Skeletal muscle satellite cell (primary cell): ENCODE data around the gene IL17C.
"Not testable (repeated sequence)": the region's sequence is repeated elsewhere in the genome, so short reads cannot be mapped to it uniquely, and the experiment has no call there.

Source experiments
- H3K27me3 ChIP-seq: 2 replicates; pipeline ENCODE4 v1.7.0; 2013; ENCODE audit warnings: low read length; ENCODE audit not compliant: control insufficient read depth, insufficient read depth
- H3K36me3 ChIP-seq: 2 replicates; pipeline ENCODE4 v1.7.0; 2013; ENCODE audit warnings: mild to moderate bottlenecking, control low read depth, low read length; ENCODE audit not compliant: insufficient read depth
- H3K4me1 ChIP-seq: 2 replicates; pipeline ENCODE4 v1.7.0; 2013; ENCODE audit warnings: low read length; ENCODE audit not compliant: control insufficient read depth, insufficient read depth
- H3K4me2 ChIP-seq: 2 replicates; pipeline ENCODE4 v1.7.0; 2013; ENCODE audit warnings: mild to moderate bottlenecking, low read length
- H3K4me3 ChIP-seq: 2 replicates; pipeline ENCODE4 v1.7.0; 2013; ENCODE audit warnings: low read length
- H3K9ac ChIP-seq: 2 replicates; pipeline ENCODE4 v1.7.0; 2013; ENCODE audit warnings: mild to moderate bottlenecking, low read depth, low read length, moderate library complexity
- H3K9me3 ChIP-seq: replicated peaks from 2 replicates; pipeline ENCODE4 v1.7.0; 2013; ENCODE audit warnings: mild to moderate bottlenecking, control low read depth, low read length

The IL17C gene

DNA sequence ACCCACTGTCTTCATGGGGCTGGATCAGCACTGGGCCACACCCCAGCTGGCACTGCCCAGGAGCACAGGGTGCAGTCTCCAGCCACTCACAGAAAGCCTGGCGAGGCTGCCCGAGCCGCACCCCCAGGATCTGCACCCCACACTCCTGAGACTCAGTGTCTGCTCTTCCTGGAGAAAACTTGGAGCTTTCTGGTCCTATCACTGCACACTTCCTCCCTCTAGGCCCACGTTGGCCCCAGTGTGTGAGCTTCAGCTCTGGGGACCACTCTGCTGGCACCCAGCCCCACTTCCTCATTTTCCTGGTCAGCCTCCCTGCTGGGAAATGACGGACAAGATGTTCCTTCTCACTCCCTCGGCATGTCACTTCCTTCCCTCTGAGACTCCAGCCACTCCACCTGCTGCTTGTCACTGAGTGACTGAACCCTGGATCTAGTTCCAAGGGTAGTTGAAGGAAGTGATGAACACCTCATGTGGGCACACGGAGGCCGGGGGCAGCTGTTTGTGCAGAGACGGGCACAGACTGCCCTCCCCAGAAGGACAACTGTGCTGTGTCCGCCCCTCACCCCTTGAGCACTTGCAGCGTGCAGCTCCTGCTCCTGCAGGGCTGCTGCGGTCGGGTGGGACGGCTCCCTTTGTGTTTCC is 39.2 kb upstream of the IL17C start:
- no peaks in the 10 kb centered on the region for H3K4me1 ChIP-seq
- no peak overlapping the region for H3K9ac ChIP-seq
- no peaks in the 10 kb centered on the region for H3K9me3 ChIP-seq
- H3K36me3 ChIP-seq: peaks cover 47% of the 10 kb centered on the region
- no peak overlapping the region for H3K4me3 ChIP-seq
- no peaks in the 10 kb centered on the region for H3K27me3 ChIP-seq
- H3K4me2 ChIP-seq: no peak overlapping the region

DNA sequence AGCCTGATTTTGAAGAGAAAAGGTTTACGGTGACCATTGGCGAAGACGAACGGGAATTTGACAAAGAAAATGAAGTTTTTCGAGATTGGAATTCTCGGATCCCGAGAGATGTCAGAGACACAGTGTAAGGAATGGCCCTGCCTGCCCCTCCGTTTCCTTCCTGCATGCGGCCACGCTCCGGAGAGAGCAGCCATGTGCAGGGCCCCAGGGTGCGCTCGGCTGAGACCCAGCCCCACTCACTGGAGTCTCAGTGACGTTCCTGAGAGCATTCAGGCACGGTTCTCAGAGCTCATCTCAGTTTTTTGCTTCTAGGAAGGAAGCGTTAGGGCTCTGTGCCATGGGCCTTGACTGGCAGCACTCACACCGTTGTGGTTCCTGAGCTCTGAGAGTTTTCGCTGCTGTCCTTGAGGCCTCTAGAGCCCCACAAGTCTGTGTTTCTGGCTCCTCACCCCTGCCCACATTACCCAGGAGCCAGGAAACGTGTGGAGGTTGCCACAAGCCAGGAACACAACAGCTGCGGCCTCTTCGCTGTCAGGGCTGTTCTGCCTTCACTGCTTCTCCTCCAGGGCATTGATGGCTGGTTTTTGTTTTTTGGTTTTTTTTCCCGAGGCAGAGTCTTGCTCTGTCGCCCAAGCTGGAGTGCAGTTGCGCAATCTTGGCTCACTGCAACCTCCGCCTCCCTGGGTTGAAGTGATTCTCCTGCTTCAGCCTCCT is 38.4 kb upstream of the IL17C start:
- no peak overlapping the region for H3K4me2 ChIP-seq
- no peaks in the 10 kb centered on the region for H3K9me3 ChIP-seq
- no peaks in the 10 kb centered on the region for H3K4me1 ChIP-seq
- H3K9ac ChIP-seq: no peak overlapping the region
- H3K4me3 ChIP-seq: no peak overlapping the region
- no peaks in the 10 kb centered on the region for H3K27me3 ChIP-seq
- peaks cover 48% of the 10 kb centered on the region for H3K36me3 ChIP-seq

DNA sequence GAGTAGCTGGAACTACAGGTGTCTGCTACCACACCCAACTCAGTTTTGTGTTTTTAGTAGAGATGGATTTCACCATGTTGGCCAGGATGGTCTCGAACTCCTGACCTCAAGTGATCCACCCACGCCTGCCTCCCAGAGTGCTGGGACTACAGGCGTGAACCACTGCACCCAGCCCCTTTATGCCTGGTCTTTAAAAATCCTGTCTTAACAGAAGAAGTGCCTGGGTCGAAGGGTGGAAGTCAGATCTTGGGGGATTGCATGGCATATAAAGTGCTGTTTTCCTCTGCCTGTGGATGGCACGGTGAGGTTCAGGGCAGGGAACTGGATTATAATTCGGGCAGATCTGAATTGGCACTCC is 37.9 kb upstream of the IL17C start:
- no peak overlapping the region for H3K9ac ChIP-seq
- no peaks in the 10 kb centered on the region for H3K9me3 ChIP-seq
- no peaks in the 10 kb centered on the region for H3K4me1 ChIP-seq
- H3K36me3 ChIP-seq: peaks cover 48% of the 10 kb centered on the region
- no peak overlapping the region for H3K4me3 ChIP-seq
- H3K27me3 ChIP-seq: no peaks in the 10 kb centered on the region
- no peak overlapping the region for H3K4me2 ChIP-seq

DNA sequence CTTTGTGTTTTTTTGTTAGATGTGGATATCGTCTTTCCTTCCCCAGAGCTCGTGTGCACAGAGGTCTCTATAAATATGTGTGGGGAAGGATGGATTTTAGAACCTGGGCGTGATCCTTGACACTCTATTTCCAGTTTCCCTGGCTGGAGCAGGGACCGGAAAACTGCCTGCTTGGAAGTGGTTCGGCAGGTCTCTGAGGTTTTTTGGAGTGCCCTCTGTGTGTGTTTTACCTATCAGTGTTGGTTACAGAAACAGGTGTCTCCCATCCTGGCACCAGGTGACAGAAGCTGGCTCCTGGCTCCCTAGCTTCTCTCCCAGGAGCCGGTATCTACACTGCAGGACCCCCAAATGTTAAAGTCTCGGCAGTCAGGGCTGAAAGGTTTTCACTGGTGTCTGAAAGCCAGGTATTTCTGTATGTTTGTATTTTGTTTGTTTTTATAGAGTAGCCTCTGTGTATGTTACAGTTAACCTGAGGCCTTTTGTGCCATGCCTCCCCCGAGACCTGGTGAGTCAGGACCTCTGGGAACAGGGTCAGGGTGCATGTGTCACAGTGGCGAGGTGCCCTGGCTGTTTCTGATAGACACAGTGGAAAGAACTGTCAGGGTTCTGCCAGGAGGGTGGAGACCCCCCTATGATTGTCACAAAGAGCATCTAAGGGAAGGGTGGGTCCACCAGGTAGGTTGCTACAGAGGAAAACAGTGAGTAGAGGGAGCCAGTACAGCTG is 36.9 kb upstream of the IL17C start:
- Histone ChIP-seq H3K27me3 (no peaks in the 10 kb centered on the region), H3K9ac (no peak overlapping the region), H3K4me3 (no peak overlapping the region), H3K4me1 (no peaks in the 10 kb centered on the region), H3K9me3 (no peaks in the 10 kb centered on the region), H3K36me3 (peaks cover 56% of the 10 kb centered on the region), H3K4me2 (no peak overlapping the region)

DNA sequence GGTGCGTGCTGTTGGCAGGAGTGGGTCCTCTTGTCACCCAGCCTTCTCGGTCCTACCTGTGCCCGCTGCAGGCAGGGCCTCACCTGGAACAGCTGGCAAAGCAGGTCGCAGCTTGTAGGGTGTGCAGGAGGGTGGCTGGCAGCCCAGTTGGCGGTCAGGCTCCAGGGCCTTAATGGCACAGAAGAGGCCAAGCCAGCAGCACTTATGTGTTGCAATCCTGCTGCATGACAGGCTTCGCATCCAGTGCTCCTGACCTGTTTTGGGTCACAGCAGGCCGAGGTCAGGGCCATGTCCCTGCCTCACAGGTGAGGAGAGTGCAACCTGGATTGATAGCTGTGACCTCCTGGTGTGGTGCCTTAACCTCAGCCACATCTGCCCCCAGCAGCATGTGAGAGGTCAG is 36.3 kb upstream of the IL17C start:
- Histone ChIP-seq H3K4me2 (no peak overlapping the region), H3K27me3 (no peaks in the 10 kb centered on the region), H3K4me3 (no peak overlapping the region), H3K4me1 (no peaks in the 10 kb centered on the region), H3K9ac (no peak overlapping the region), H3K36me3 (peaks cover 57% of the 10 kb centered on the region), H3K9me3 (no peaks in the 10 kb centered on the region)

DNA sequence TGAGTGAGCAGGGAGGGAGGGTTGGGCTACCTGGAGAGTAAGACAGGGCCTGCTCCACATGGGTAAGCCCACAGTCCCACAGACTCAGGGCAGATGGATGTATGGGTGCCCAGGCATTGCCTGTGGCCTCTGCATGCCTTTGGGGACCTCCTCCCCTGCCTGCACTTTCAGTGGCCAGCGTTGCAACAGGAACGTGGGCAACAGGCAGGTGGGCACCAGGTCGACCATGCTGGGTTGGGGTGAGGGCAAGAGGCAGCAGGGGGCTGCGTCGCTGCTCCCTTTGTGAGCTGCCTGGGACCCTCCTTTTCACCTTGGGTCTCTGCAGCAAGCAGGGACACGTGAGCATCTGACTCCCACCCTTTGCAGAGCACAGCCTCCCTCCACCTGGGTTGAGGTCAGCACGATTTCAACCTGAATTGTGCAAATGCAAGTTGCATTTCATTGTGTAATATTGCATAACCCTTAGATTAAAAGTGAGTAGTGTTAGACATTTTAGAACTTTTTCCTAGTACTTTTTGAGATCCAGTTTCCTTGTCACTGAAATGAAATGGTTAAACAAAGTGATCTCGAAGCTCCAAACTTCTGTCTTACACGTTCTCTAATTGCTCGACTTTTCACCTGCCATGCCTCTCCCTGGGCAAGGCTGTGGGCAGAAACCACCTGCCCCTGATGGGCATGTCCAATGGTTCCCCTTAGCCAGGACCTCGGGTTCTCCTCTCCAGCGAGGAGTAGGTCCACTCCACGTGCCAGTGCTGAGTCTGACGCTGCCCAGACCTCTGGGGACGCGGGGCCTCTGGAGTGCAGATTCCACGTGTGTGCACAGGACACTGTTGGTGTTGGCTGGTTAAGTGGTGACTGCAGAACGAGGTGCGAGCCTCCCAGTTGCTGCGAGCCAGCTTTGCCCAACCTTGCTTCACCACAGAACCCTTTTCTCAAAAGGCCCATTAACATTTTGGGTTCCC is 32.9 kb upstream of the IL17C start:
- Histone ChIP-seq H3K4me2 (no peak overlapping the region), H3K9ac (no peak overlapping the region), H3K36me3 (peaks cover 43% of the 10 kb centered on the region), H3K27me3 (no peaks in the 10 kb centered on the region), H3K4me1 (no peaks in the 10 kb centered on the region), H3K9me3 (no peaks in the 10 kb centered on the region), H3K4me3 (no peak overlapping the region)

DNA sequence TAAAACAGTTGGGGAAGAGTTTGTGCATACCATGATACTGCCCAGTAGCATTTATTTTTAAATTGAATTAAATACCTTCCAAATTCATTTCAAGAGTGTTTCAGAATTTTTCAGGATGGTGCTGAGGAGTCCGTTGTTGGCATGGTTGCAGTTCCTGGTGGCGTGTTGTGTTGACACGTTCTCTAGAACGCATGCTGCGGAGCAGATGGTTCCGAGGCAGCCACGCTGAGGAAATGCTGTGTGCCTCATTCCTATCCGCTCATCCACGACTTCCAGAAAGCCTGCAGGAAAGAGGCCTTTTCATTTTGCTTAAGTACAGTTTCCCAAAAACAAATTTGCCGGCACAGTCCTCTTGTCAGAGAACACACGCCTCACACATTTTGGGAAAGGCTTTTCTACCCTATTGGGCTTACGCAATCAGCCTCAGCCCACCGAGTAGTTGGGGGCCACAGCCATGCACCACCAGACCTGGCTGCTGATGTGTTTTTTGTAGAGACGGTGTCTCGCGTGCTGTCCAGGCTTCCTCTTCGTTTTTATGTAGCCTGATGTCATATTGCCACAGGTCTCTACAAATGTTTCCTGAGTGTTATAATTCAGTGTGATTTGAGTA is 32.1 kb upstream of the IL17C start:
- no peaks in the 10 kb centered on the region for H3K27me3 ChIP-seq
- H3K9me3 ChIP-seq: no peaks in the 10 kb centered on the region
- no peak overlapping the region for H3K9ac ChIP-seq
- no peaks in the 10 kb centered on the region for H3K4me1 ChIP-seq
- H3K36me3 ChIP-seq: peaks cover 43% of the 10 kb centered on the region
- no peak overlapping the region for H3K4me3 ChIP-seq
- no peak overlapping the region for H3K4me2 ChIP-seq

DNA sequence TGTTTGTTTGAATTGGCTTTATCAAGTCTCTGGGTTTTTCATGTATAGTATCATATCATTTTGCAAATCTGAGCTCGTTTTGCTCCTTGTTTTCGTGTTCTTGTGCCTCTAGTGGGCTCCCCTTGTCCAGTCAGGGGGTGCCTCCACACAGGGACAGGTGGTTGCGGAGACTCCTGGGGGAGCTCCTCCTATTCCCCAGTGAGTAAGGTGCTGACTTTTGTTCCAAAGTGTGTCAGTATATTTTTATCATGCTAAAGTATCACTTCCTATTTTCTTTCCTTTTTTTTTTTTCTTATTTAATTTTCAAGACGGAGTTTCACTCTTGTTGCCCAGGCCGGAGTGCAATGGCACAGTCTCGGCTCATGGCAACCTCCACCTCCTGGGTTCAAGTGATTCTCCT is 30.3 kb upstream of the IL17C start:
- Histone ChIP-seq H3K27me3 (no peaks in the 10 kb centered on the region), H3K9me3 (no peaks in the 10 kb centered on the region), H3K9ac (no peak overlapping the region), H3K4me1 (no peaks in the 10 kb centered on the region), H3K4me3 (no peak overlapping the region), H3K4me2 (no peak overlapping the region), H3K36me3 (peaks cover 42% of the 10 kb centered on the region)

DNA sequence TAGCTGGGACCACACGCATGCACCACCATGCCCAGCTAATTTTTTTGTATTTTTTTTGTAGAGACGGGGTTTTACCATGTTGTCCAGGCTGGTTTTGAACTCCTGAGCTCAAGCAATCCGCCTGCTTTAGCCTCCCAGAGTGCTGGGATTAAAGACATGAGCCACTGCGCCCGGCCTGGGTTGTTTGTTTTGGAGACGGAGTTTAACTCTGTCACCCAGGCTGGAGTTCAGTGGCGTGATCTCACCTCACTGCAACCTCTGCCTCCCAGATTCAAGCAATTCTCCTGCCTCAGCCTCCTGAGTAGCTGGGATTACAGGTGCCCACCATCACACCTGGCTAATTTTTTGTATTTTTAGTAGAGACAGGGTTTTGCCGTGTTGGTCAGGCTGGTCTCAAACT is 28.9 kb upstream of the IL17C start:
- H3K36me3 ChIP-seq: peaks cover 38% of the 10 kb centered on the region
- H3K27me3 ChIP-seq, H3K4me3 ChIP-seq, H3K9ac ChIP-seq, H3K4me2 ChIP-seq, H3K9me3 ChIP-seq, H3K4me1 ChIP-seq: not testable (repeated sequence)

DNA sequence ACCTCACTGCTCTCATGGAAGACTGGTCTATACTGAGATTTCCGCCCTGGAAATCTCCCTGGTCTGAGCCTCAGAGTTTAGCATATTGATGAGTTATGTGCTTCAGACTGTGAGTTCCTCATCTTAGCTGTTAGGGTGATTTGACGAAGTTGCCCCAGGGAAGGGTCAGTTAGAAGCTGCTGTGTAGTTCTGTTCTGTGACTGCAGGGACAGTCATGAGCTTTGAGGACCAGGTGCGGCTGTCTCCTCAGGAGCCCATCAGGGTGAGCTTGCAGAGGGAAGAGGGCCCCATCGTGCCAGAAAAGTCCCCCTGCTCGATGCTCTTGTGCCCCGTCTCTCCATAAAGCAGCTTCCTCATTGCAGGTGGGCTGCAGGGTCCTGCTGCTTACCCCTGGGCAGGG is 28.3 kb upstream of the IL17C start:
- H3K9ac ChIP-seq: no peak overlapping the region
- no peaks in the 10 kb centered on the region for H3K9me3 ChIP-seq
- H3K4me2 ChIP-seq: no peak overlapping the region
- H3K27me3 ChIP-seq: no peaks in the 10 kb centered on the region
- H3K4me3 ChIP-seq: no peak overlapping the region
- H3K36me3 ChIP-seq: peaks cover 35% of the 10 kb centered on the region
- peaks cover 4% of the 10 kb centered on the region for H3K4me1 ChIP-seq
